ENCODE results near the gene PDGFRA. TPM values are rescaled to one million over a fixed set of nuclear protein-coding genes. Genes with fewer than 3 reads are reported as not detected.

The PDGFRA gene
- 350 and 363 TPM in 2 replicates for total RNA-seq
- 284 and 342 TPM in 2 replicates for polyA plus RNA-seq
- 148 and 177 TPM in 2 replicates for polyA plus RNA-seq (2012)
- 184 and 245 TPM in 2 replicates for polyA minus RNA-seq (ENCODE audit: low replicate concordance)

- Histone ChIP-seq H3K27ac (ENCODE audit: insufficient read depth, low read length) (peak within 1 kb of the TSS; percentile 90), H3K9ac (ENCODE audit: insufficient read depth, low read length) (peak within 1 kb of the TSS; percentile 76), H2AFZ (ENCODE audit: low read length) (peak within 1 kb of the TSS; percentile 3), H3K4me3 (replicated peaks in 1 of 4; ENCODE audit: control extremely low read depth in 1 of 4, insufficient read depth in 1 of 4, low read depth in 3 of 4, low read length in 4 of 4) (peak within 1 kb of the TSS; percentile 94 to 97 (median 96)), H3K79me2 (ENCODE audit: control insufficient read depth, insufficient read depth, low read length) (peaks cover 52% of the 10 kb centered on the region), H3K4me1 (ENCODE audit: control insufficient read depth, extremely low read depth, insufficient read depth, low read length) (peaks cover 9% of the 10 kb centered on the region), H3K4me2 (ENCODE audit: extremely low read depth, insufficient read depth, low read length) (peak within 1 kb of the TSS; percentile 95), H3K9me3 (ENCODE audit: control insufficient read depth, insufficient read depth, low read depth, low read length) (no peaks in the 10 kb centered on the region), H3K36me3 (ENCODE audit: control insufficient read depth, insufficient read depth, low read length) (peaks cover 5% of the 10 kb centered on the region), H3K27me3 (ENCODE audit: control insufficient read depth, insufficient read depth, low read length) (no peaks in the 10 kb centered on the region), H4K20me1 (ENCODE audit: control insufficient read depth, extremely low read depth, insufficient read depth, low read length) (no peaks in the 10 kb centered on the region)
- DNase-seq (ENCODE audit: low read depth in 2 of 2), result peak; percentile 84 to 98
- TF ChIP-seq, protein P1, sequence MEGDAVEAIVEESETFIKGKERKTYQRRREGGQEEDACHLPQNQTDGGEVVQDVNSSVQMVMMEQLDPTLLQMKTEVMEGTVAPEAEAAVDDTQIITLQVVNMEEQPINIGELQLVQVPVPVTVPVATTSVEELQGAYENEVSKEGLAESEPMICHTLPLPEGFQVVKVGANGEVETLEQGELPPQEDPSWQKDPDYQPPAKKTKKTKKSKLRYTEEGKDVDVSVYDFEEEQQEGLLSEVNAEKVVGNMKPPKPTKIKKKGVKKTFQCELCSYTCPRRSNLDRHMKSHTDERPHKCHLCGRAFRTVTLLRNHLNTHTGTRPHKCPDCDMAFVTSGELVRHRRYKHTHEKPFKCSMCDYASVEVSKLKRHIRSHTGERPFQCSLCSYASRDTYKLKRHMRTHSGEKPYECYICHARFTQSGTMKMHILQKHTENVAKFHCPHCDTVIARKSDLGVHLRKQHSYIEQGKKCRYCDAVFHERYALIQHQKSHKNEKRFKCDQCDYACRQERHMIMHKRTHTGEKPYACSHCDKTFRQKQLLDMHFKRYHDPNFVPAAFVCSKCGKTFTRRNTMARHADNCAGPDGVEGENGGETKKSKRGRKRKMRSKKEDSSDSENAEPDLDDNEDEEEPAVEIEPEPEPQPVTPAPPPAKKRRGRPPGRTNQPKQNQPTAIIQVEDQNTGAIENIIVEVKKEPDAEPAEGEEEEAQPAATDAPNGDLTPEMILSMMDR (conservative IDR thresholded peaks at IDR 0.05 in 1 of 2, IDR thresholded peaks at IDR 0.05 in 1 of 2; ENCODE audit: low read depth in 1 of 2, low read length in 2 of 2), result no peak
- no peak for TF ChIP-seq EZH2 (IDR thresholded peaks at IDR 0.05; ENCODE audit: low read length, missing control alignments)
Measured at GRCh38 chr4:54228961-54229501, at the start of gene PDGFRA. Gene PDGFRA (plus strand): TSS chr4:54229293. CDS start chr4:54258769, 29,476 bp downstream.

DNA sequence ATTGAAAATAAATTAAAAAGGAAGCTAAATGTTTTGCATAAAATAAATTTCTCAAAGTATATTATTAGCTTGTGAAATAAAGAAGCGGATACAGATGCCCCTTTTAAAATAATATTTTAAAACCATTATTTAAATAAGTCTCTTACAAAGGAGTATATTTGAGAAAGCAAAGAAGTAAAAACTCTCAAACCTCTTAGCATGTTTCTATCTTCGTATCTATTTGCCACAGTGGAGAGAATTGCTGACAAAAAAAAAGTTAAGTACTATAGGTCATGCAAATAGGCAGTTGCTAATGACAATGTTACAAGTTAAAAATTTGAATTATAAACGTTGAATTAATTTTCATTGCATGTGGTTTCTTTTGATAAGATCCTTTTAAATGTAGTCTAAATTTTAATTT is 44.5 kb upstream of the PDGFRA start:
- no peak for DNase-seq (ENCODE audit: low read depth in 2 of 2)
- no peak overlapping the region for H2AFZ ChIP-seq (ENCODE audit: low read length)
- H3K9me3 ChIP-seq (ENCODE audit: control insufficient read depth, insufficient read depth, low read depth, low read length), result no peaks in the 10 kb centered on the region
- TF ChIP-seq EZH2 (IDR thresholded peaks at IDR 0.05; ENCODE audit: low read length, missing control alignments), result no peak
- TF ChIP-seq, protein P1 (conservative IDR thresholded peaks at IDR 0.05 in 1 of 2, IDR thresholded peaks at IDR 0.05 in 1 of 2; ENCODE audit: low read depth in 1 of 2, low read length in 2 of 2), result no peak
- H3K4me1 ChIP-seq (ENCODE audit: control insufficient read depth, extremely low read depth, insufficient read depth, low read length), result no peaks in the 10 kb centered on the region
- no peak overlapping the region for H3K4me3 ChIP-seq (replicated peaks in 1 of 4; ENCODE audit: control extremely low read depth in 1 of 4, insufficient read depth in 1 of 4, low read depth in 3 of 4, low read length in 4 of 4)
- no peaks in the 10 kb centered on the region for H3K27me3 ChIP-seq (ENCODE audit: control insufficient read depth, insufficient read depth, low read length)
- H3K27ac ChIP-seq (ENCODE audit: insufficient read depth, low read length), result no peak overlapping the region
- no peak overlapping the region for H3K4me2 ChIP-seq (ENCODE audit: extremely low read depth, insufficient read depth, low read length)
- no peaks in the 10 kb centered on the region for H3K36me3 ChIP-seq (ENCODE audit: control insufficient read depth, insufficient read depth, low read length)
- H3K9ac ChIP-seq (ENCODE audit: insufficient read depth, low read length), result no peak overlapping the region
- H3K79me2 ChIP-seq (ENCODE audit: control insufficient read depth, insufficient read depth, low read length), result no peaks in the 10 kb centered on the region
- H4K20me1 ChIP-seq (ENCODE audit: control insufficient read depth, extremely low read depth, insufficient read depth, low read length), result no peaks in the 10 kb centered on the region

DNA sequence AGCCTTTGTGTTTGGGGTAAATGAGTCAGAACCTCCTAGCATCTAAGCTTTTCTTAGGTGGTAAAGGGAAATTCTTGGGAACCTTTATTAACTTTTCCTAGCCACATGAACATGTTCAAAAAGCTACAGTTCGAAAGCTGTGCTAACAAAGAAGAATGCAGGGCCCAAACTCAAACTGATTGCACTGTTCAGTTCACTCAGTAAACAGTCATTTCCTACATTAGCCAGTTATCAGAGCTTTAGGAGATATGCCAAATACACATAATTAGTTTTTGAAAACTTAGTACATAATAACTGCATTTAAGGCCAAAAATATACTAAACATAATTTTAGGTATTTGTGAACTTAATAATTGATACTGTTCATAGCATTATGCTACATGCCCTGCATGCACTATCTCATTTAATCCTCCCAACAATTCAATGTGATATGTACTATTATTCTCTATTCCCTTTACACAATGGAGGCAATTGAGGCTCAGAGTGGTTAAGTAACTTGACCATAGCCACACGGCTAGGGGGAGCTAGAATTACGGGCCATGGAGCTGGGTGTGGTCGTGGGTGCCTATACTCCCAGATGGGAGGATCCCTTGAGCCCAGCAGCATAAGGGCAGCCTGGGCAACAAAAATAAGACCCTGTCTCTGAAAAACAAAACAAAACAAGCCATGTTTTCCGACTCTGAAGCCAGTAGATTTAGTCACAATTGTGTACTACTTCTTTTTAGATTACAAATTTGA is 43.9 kb upstream of the PDGFRA start:
- Histone ChIP-seq H4K20me1 (ENCODE audit: control insufficient read depth, extremely low read depth, insufficient read depth, low read length) (no peaks in the 10 kb centered on the region), H3K9ac (ENCODE audit: insufficient read depth, low read length) (no peak overlapping the region), H2AFZ (ENCODE audit: low read length) (no peak overlapping the region), H3K4me1 (ENCODE audit: control insufficient read depth, extremely low read depth, insufficient read depth, low read length) (no peaks in the 10 kb centered on the region), H3K9me3 (ENCODE audit: control insufficient read depth, insufficient read depth, low read depth, low read length) (no peaks in the 10 kb centered on the region), H3K36me3 (ENCODE audit: control insufficient read depth, insufficient read depth, low read length) (no peaks in the 10 kb centered on the region), H3K4me2 (ENCODE audit: extremely low read depth, insufficient read depth, low read length) (no peak overlapping the region), H3K27me3 (ENCODE audit: control insufficient read depth, insufficient read depth, low read length) (no peaks in the 10 kb centered on the region), H3K4me3 (replicated peaks in 1 of 4; ENCODE audit: control extremely low read depth in 1 of 4, insufficient read depth in 1 of 4, low read depth in 3 of 4, low read length in 4 of 4) (no peak overlapping the region), H3K27ac (ENCODE audit: insufficient read depth, low read length) (no peak overlapping the region), H3K79me2 (ENCODE audit: control insufficient read depth, insufficient read depth, low read length) (no peaks in the 10 kb centered on the region)
- TF ChIP-seq, protein P1 (conservative IDR thresholded peaks at IDR 0.05 in 1 of 2, IDR thresholded peaks at IDR 0.05 in 1 of 2; ENCODE audit: low read depth in 1 of 2, low read length in 2 of 2), result no peak
- TF ChIP-seq EZH2 (IDR thresholded peaks at IDR 0.05; ENCODE audit: low read length, missing control alignments), result no peak
- peak in 1 of 2 donors; percentile 28 for DNase-seq (ENCODE audit: low read depth in 2 of 2)
